NCI-H1930 (cell line): ENCODE measurements around the gene TOR2A.
A peak's percentile ranks its signal among the peaks of the same experiment; 100 is the strongest.

ENCODE experiments used
- DNase-seq, 2 experiments: peaks; one replicate each; lab custom pipeline; 2025; lab: John Stamatoyannopoulos, UW

Gene TOR2A

DNA sequence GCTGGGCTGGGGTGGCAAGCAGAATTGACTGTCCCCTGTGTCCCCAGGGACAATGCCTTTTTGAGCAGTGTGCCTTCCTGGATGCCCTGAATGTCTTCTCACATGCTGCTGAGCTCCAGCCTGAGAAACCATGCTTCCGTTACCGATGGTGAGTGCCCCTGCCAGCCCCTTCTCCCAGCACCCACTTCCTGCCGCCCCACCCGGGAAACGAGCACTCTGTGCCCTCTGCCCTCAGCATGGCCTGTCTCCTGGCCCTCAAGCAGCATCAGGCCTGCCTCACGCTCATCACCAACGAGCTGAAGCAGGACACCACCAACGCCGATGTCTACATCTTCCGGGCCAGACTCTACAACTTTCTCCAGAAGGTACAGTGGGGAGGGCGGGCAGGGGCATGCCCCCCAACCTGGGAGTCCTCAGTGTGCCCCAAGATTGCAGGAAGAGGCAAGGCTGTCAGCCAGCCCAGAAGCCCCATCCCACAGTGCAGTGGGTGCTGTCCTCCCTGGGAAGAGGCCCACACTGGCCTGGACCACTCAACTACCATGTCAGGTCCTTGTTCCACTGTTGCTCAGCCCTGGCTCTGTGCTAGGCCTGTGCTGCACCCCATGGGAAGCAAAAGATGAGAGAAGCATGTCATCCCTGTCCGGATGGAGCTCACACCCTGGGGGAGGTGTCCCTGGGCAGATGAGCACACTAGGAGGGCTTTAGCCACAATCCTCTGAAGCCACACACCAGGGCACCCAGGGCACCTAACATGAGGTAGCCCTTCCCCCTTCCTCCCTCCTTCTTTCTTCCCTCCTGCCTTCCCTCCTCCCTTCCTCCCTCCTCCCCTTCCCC lies 14.8 kb downstream of the TOR2A start:
- DNase-seq: no peak

DNA sequence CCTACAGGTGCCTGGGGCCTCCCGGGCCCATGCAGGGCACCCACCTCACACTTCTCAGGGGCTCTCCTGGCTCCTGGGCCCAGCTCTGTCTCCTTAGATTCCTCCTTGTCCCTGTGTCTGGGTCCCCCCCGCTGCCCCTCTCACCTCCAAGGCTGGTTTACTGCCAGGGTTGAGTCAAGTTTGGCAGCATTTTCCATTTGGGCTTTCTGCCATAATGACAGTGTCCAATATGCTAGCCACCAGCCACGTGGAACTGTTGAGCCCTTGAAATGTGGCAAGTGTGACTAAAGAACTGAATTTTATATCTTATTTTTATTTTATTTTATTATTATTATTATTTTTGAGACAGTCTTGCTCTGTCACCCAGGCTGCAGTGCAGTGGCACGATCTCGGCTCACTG lies 17.3 kb downstream of the TOR2A start:
- DNase-seq: no peak

DNA sequence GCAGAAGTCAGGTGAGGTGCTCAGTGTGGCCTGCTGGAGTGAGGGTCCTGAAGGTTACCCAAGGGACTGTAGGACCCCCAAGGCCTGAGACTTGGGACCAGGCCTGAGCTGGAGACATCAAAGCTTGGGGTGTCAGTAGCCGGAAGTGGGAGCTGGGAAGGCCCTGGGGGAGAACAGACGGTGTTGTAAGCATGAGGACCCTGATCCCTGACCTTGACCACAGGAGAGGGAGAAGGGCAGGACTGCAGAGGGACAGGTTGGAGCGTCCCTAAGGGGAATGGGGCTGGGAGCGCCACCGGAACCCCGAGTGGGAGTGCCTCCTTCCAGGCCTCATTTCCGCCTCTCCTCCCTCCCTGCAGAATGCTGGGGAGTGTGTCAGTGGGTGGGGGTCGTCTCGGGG lies 18.7 kb downstream of the TOR2A start:
- DNase-seq: no peak

DNA sequence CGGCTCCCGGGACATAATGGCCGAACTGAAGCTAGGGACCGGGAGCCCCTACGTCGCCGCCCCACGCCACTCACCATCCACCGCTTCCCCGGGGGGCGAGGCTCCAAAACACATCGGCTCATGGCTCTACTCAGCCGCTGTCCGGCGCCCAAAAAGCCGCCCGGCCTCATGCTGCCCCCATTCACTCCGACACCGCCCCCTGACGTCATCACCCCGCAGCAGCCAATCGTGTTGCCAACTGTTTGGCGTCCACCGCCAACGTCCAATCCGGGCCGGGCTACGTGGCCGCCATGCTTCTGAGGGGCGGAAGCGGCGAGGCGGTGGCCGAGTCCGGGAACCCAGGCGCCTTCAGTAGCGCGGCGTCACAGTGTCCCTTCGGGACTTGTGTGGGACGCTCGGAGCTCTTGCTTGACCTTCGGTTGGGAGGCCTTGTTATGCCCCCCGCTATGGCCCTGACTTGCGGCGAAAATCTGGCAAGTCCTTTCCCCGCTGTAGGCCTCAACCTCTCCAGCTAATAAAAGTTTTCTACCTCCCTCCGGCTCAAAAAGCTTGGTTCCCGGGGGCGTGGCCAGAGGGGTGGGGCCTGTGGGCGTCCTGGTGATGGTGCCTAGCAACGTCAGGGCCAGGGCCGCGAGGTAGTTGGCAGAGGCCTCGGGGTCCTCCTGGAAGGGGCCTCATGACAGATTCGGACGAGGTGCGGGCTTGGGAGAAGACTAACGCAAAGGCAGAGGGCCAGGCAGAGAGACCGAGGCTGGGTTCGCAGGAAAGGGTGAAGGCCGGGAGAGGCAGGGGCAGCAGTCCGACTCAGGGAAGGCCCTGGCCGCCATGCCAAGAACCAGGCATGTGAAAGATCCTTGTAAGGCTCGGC lies 19.4 kb downstream of the TOR2A start, which contains the start of the genes PTRH1 and TTC16:
TSS of gene PTRH1 (minus strand) at position 194 of the 868 bp plus-strand sequence. CDS start at position 170, 24 bp downstream.
TSS of gene TTC16 (plus strand) at position 610 of the 868 bp plus-strand sequence. CDS start at position 677, 67 bp downstream.
- DNase-seq: peak; percentile 90 to 94

DNA sequence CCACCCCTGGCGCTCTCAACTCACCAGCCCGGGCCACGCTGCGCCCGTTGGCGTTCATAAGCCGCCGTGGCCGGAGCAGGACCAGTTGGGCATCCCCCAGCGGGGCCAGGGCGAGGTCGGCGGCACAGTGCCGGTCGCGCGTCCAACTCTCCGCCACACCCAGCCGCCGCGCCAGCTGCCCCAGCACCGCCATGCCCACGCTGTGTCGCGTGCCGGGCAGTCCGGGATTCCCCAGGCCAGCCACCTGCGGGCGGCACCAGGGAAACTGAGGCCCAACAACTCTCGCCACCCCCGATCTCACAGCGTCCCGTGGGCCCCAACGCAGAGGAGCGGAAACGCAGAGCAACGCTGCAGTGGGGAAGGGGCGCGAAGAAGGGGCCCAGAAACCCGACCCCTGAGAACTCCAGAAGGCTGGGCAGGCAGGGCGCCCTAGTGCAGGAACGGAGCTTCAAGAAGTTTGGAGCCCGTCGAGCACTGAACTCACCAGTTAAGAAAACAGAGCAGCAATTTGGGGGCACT lies 20.1 kb downstream of the TOR2A start:
- no peak for DNase-seq

DNA sequence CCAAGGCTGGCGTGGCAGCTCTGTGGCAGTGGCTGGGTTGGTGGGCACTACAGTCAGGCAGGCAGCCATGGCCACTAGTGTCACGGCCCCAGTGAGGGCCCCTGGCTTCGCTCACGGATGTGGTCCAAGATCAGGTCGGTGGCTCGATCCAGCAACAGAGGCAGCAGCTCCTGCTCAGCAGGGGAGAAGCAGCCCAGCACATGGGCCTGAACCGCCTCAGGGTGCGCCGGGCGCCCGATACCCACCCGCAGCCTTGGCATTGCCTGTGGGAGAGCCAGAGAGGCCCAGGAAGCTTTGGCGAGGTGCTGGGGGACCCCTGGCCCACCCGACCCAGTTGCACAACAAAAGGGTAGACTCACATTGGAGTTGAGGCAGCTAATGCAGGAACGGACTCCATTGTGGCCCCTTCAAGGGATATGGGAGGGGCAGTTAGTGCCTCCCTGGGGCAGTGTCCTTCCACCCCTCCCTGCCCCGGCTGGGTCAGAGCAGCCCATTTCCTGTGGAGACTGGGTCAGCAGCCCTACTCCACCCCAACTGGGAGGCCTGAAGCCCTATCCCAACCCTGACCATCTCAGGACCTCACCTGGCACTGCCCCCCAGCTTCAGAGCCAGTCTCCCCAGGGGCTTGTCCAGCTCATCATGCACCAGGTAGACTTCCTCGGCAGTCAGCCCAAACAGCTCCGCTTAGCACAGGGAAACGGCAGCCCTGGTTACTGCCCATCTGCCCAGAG lies 20.9 kb downstream of the TOR2A start:
- no peak for DNase-seq

DNA sequence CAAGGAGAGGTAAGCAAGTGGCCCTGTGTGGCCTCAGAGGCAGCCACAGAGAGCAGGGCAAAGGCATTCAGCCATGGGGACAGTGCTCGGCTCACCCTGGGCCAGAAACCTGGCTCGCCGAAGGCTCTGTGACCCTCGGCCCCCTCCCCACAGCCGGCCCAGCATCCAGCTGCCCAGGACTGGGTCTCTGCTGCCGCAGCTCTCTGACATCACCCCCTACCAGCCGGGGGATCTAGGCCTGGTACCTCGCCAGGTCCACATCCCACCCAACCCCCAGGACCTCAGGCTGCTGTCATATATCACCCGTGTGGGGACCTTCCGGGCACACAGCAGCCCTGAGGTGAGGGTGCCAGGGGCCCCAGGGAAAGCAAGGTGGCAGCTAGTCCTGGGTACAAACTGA lies 22.2 kb downstream of the TOR2A start:
- no peak for DNase-seq

DNA sequence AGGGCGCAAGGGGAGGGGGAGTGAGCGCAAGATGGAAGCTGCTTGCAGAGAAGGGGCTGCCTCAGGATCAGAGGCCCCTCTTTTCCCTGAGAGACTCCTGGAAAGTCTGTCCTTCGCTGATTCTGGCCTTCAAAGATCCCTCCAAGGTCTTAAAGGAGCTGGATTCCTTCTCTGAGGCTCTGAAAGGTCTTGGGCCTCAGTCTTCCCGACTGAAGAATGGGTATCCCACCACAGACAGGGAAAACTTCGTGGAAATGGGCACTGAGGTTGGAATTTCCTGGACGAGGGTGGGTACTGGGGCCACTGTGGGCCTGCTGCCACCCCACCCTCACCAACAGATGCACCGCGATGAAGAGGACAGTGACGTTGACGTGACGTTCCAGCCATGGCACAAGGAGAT lies 22.7 kb downstream of the TOR2A start:
- no peak for DNase-seq

DNA sequence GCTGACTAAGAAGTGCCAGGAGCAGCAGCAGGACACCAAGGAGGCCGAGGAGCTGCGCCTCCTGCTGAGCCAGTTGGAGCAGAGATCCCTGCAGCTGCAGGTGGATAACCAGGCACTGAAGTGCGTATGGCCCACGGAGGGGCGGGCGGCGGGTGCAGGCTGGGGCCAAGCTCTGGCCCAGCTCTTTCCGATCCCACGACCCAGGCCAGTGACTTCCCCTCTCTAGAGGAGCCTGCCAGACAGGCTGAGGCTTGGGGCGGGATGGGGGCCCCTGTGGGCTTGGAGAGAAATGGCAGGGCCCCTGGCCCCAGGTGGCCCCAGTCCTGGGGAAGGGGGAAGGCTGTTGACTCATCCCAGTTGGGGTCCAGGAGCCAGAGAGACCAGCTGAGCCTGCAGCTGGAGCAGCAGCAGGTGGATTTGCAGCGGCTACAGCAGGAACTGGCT lies 23.2 kb downstream of the TOR2A start:
- no peak for DNase-seq

DNA sequence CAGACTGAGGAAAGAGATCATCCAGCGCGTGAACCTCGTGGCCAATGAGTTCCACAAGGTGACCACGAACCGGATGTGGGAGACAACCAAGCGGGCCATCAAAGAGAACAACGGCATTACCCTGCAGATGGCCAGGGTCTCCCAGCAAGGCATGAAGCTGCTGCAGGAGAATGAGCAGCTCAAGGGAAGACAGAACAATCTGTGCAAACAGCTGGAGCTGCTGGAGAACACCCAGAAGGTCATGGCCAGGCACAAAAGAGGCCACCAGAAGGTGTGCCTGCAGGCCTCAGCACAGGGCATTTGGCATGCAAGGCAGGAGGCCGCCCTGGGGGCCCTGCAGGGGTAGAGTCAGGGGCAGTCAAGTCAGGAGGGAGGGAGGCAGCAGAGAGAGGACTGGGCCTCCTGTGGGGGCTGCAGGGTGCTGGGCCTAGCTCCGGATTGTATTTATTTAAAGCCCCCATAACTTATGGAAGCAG lies 23.8 kb downstream of the TOR2A start:
- DNase-seq: no peak

DNA sequence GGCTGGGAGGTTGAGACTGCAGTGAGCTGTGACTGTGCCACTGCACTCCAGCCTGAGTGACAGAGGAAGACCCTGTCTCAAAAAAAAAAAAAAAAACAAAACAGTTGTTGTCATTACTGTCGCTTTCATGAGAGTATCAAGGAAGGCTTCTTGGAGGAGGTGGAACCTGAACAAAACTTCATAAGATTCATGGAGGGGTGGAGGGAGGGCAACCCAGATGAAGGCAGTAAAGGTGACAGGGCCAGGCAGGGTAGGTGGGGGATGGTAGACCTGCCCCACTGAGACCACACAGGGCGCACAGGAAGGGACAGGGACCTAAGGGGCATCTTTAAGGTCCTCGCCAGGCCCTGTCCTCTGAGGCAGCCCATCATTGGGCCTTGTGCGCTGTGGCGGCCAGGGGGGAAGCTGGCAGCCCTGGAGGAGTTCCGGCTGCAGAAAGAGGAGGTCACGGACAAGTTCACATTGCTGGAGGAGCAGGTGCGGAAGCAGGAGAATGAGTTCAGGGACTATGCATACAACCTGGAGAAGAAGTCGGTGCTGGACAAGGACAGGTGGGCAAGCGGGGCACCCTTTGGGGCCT lies 24.8 kb downstream of the TOR2A start:
- no peak for DNase-seq

DNA sequence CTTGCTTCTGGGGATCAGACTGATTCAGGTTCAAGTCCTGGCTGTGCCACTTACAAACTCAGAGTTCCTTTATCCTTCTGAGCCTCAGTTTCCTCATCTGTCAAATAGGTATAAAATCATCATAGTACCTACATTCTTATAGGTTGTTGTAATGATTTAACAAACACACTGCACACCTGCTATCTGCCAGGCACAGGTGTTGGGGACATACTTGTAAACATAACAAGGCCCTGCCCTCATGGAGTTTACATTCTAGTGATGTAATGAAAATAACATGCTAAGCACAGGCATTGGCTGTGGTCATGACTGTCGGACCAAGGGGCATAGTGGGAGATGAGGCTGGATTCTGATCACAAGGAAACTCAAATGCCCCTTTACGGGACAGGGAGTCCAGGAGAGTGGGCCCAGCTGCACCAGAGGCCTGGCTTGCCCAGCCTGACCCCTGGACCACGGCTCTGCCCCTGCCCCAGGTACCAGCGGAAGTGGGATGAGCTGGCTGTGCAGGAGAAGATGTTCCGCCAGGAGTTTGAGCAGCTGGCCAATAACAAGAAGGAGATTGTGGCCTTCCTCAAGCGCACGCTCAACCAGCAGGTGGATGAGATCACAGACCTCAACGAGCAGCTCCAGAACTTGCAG lies 26.0 kb downstream of the TOR2A start:
- no peak for DNase-seq

DNA sequence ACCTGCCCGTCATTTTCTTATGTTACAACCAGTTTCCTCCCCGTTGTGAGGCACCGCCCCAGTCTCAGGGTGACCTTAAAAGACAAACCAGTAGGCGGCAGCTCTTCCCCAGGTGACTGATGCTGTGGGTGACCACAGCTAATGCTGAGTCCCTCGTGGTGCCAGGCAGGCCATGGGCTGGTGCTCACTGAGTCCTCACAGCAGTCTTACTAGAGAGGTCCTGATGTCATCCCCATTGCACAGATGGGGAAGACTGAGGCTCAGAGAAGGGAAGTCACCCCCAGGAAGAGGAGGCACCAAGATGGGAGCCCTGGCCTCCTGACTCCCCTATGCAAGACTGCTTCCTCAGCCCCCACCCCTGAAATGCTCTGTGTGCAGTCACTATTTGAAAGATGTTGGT lies 27.3 kb downstream of the TOR2A start:
- no peak for DNase-seq

DNA sequence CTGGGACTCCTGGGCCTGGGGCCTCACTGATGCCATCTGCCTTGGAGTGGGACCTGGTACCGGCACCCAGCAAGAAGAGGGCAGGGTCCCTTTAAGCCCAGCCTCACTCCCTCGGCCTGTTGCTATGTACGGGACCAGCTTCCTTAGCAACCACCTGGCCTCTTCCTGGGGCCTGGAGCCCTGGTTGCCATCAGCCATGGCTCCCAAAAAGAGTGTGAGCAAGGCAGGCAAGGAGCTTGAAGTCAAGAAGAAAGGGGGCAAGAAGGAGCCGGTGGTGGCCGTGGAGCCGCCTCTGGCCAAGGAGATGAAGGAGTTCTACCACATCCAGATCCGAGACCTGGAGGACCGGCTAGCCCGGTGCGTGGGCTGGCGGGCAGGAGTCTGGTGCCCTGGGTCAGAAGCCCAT lies 28.3 kb downstream of the TOR2A start, which contains the start of gene CFAP157:
TSS of gene CFAP157 (plus strand) at position 153 of the 406 bp plus-strand sequence. CDS start at position 197, 44 bp downstream.
- DNase-seq: no peak

DNA sequence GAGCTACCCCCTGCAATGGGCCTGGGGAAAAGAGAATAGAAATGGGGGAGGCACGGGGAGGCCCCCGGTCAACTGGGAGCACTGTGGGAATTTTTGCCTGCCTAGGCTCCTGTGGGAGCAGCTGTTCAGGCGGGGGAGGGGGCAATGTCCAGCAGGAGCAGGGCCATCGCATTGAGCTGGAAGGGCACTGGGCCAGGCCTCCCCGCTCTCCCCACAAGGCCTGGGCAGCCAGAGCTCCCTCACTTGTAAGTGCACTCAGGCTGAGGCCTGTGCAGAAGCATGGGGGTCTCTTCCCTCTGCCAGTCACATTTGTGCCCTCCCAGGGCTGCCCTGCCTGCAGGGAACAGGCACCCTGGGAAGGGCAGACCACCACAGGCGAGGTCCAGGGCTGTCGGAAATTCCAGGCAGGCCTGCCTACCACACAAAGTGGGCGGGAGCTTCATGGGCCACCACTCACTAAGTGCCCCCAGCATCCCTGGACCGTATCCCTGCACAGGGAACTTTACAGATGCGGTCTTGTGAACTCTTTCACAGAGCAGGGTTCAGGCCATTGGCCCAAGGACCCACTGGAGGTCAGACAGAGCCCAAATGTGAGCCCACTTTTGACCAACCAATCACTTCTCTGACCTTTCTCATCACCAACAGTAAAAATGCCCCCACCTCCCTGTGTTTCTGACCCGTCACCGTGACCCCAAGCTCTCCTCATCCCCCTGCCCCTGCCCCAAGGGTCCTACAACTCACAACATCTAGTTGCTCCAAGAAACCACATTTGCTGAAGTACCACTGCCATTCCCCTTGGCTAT lies 29.3 kb downstream of the TOR2A start:
- no peak for DNase-seq

DNA sequence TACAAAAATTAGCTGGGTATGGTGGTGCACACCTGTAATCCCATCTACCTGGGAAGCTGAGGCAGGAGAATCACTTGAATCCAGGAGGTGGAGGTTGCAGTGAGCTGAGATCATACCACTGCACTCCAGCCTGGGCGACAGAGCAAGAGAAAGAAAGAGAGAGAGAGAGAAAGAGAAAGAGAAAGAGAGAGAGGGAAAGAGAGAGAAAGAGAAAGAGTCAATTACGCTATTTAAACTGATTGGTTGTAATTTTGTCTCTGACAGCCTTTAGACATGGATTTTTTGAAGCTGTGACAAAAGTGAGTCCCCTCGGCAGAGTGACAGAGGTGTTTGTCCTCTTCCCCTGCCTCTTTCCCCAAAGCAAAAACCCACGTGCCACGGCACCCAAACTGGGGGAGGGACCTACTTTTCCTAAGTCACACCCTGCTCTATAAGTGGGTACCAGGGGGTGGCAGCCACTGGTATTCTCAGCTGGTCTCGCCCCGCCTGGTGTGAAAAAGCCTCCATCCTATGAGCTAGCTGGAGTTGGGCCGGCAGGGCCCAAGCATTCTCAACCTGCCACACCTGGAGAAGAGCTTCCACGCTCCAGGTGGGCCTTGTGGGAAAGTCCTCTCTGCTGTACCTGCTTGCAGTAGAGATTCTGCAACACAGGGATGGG lies 31.7 kb downstream of the TOR2A start:
- no peak for DNase-seq

DNA sequence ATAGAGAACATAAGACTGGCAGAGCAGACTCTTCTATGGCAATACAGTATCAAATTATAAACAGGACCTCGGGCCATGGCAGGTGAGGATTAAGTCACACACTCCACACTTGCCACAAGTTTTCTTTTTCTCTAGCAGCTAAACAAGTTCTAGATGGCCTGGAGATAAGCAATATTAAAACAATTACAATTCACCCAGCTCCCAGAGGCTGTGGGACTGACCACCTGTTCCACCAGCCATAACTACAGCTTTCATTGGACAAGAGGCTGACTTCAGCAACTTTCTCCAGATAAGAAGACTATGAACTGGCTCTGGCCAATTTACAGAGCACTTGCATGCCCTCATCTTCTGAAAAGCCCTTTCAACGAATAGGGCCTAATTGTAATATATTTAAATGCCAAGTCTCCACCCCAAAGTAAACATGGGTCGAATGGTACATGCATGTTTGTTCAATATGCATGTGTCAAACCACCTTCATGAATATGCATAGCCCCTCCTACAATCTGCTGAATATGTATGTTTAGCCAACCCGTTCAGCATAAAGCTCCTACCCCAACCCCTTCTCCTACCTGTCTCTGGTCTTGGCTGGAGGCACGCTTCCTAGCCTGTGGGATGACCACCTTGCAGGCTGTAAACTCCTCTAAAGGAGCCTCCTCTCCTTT lies 34.4 kb downstream of the TOR2A start:
- no peak for DNase-seq

DNA sequence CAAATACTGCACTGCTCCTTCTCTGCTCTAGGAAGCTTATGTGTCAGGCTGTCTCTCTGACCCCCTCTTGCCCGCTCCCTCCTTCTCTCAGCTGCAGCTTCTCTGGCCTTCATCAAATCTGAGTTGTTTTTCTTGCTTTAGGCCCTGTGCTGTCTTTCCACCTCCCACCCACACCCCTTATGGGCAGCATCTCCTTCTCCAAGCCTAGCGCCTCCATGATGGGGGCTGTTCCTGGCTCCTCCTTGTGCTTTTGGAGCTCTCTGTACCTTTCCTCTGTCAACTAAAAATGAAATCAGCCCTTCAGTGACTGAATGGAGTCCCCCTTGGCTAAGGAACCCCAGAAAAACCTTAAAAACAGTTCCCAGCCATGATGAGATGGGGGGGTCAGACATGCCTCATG lies 35.0 kb downstream of the TOR2A start:
- no peak for DNase-seq
